Measurements from ENCODE around the gene FHAD1. TPM values are rescaled to one million over a fixed set of nuclear protein-coding genes. Genes with fewer than 3 reads are reported as not detected.

The FHAD1 gene
- total and polyA plus RNA-seq, 4 donors: under 0.01 to 0.13 (median 0.05) TPM; not detected in 1

DNA sequence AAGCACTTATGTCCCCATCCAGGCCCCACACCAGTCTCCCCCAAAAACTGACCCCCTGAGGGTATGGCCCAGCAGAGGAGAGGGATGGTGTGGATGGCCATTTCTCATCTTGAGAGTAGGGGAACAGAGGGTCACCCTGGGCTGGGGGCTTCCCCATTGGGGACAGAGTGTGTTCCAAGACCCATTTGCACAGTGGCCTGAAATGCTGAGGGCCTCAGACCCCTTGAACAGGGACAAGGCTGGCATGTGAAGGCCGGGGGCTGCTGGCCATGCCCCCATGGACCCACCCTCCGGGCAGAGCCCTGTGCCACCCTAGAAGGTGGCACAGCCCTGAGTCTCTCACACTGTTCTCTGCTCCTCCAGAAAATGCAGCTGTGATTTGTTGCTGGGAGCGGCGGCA is 199.2 kb downstream of the FHAD1 start:
- 81% methylated on average over 4 of the region's 4 CpGs for WGBS
- no peak for TF ChIP-seq FOXA1 (IDR thresholded peaks at IDR 0.05)
- TF ChIP-seq MAX (IDR thresholded peaks at IDR 0.05): no peak
- no peak for TF ChIP-seq EGR1 (IDR thresholded peaks at IDR 0.05; ENCODE audit: low read depth in 2 of 2)
- TF ChIP-seq, protein P1, sequence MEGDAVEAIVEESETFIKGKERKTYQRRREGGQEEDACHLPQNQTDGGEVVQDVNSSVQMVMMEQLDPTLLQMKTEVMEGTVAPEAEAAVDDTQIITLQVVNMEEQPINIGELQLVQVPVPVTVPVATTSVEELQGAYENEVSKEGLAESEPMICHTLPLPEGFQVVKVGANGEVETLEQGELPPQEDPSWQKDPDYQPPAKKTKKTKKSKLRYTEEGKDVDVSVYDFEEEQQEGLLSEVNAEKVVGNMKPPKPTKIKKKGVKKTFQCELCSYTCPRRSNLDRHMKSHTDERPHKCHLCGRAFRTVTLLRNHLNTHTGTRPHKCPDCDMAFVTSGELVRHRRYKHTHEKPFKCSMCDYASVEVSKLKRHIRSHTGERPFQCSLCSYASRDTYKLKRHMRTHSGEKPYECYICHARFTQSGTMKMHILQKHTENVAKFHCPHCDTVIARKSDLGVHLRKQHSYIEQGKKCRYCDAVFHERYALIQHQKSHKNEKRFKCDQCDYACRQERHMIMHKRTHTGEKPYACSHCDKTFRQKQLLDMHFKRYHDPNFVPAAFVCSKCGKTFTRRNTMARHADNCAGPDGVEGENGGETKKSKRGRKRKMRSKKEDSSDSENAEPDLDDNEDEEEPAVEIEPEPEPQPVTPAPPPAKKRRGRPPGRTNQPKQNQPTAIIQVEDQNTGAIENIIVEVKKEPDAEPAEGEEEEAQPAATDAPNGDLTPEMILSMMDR (IDR thresholded peaks at IDR 0.05; ENCODE audit: low read depth, low read length, missing input control): no peak
- TF ChIP-seq NR2F2 (IDR thresholded peaks at IDR 0.05): no peak
- TF ChIP-seq ZBTB33 (IDR thresholded peaks at IDR 0.05): no peak
- TF ChIP-seq TAF1 (conservative IDR thresholded peaks at IDR 0.05): no peak
- no peak for TF ChIP-seq REST (IDR thresholded peaks at IDR 0.05)
- TF ChIP-seq HNF4A (conservative IDR thresholded peaks at IDR 0.05): no peak
- TF ChIP-seq HNF4G (IDR thresholded peaks at IDR 0.05): no peak
- TF ChIP-seq RAD21 (IDR thresholded peaks at IDR 0.05): no peak
- H3K9me3 ChIP-seq (ENCODE audit: control insufficient read depth in 4 of 4, low read length in 3 of 4): no peaks in the 10 kb centered on the region
- H3K4me3 ChIP-seq (ENCODE audit: low read depth in 1 of 3, low read length in 3 of 3): no peak overlapping the region
- DNase-seq (ENCODE audit: low spot score): no peak
- no peak overlapping the region for H3K9ac ChIP-seq (ENCODE audit: low read depth in 1 of 2, low read length in 2 of 2)
- H3K27ac ChIP-seq (ENCODE audit: low read depth in 1 of 2, low read length in 2 of 2): no peak overlapping the region
- H3K4me1 ChIP-seq (ENCODE audit: control insufficient read depth in 4 of 4, insufficient read depth in 4 of 4, low read length in 3 of 4): no peaks in the 10 kb centered on the region
- H3K27me3 ChIP-seq (ENCODE audit: control insufficient read depth in 4 of 4, insufficient read depth in 4 of 4, low read length in 3 of 4): no peaks in the 10 kb centered on the region
- no peaks in the 10 kb centered on the region for H3K36me3 ChIP-seq (ENCODE audit: control insufficient read depth in 4 of 4, insufficient read depth in 3 of 4, low read depth in 1 of 4, low read length in 3 of 4)

Other genes starting within 250 kb of the FHAD1 start
- gene TMEM51, start 93.5 kb upstream of the FHAD1 start, total RNA-seq: 1 to 10 TPM; 1.4 to 2.7 TPM
- gene TMEM51, start 93.5 kb upstream of the FHAD1 start, polyA plus RNA-seq: 1 to 10 TPM; 1.3 to 2.3 TPM
- gene EFHD2, start 162.7 kb downstream of the FHAD1 start, total RNA-seq: 10 to 100 TPM; 10.6 to 23.0 TPM
- 10 to 100 TPM in 1 of 2 donors, 1 to 10 TPM in 1; 7.4 to 12.8 TPM for gene EFHD2, start 162.7 kb downstream of the FHAD1 start, polyA plus RNA-seq
- gene CTRC, start 191.2 kb downstream of the FHAD1 start, total RNA-seq: not detected
- gene CTRC, start 191.2 kb downstream of the FHAD1 start, polyA plus RNA-seq: not detected
- gene CELA2A, start 209.5 kb downstream of the FHAD1 start, total RNA-seq: not detected
- gene CELA2A, start 209.5 kb downstream of the FHAD1 start, polyA plus RNA-seq: not detected
- not detected for gene CELA2B, start 228.9 kb downstream of the FHAD1 start, total RNA-seq
- not detected for gene CELA2B, start 228.9 kb downstream of the FHAD1 start, polyA plus RNA-seq

Measured in liver (tissue), 9 donors.